ENCODE data around the gene RASSF4.

Gene RASSF4

GRCh38 chr10:45000752-45001380 is 41.3 kb downstream of the RASSF4 start, which contains the start of gene ZNF22:
Gene ZNF22, plus strand, starts transcription at chr10:45000923. Its CDS starts 2,446 bp downstream, at chr10:45003369.
- peak; percentile 80 for DNase-seq (ENCODE audit: low spot score)
- in situ Hi-C loops (cut with MboI; ENCODE audit: low sequenced_read_pairs, unreplicated experiment): no loop called here
- no peak for TF ChIP-seq CTCF (IDR thresholded peaks at IDR 0.05; ENCODE audit: borderline replicate concordance, control extremely low read depth, extremely low read depth, insufficient read depth, missing control alignments)

GRCh38 chr10:45001381-45002148 is 42.0 kb downstream of the RASSF4 start:
- DNase-seq (ENCODE audit: low spot score): peak; percentile 74
- TF ChIP-seq CTCF (IDR thresholded peaks at IDR 0.05; ENCODE audit: borderline replicate concordance, control extremely low read depth, extremely low read depth, insufficient read depth, missing control alignments): no peak
- in situ Hi-C loops (cut with MboI; ENCODE audit: low sequenced_read_pairs, unreplicated experiment): no loop called here

GRCh38 chr10:45003432-45004000 is 43.9 kb downstream of the RASSF4 start:
- no peak for DNase-seq (ENCODE audit: low spot score)
- TF ChIP-seq CTCF (IDR thresholded peaks at IDR 0.05; ENCODE audit: borderline replicate concordance, control extremely low read depth, extremely low read depth, insufficient read depth, missing control alignments): no peak
- in situ Hi-C loops (cut with MboI; ENCODE audit: low sequenced_read_pairs, unreplicated experiment): no loop called here

- in situ Hi-C loops (cut with MboI; ENCODE audit: low sequenced_read_pairs, unreplicated experiment): no loop called here
- DNase-seq (ENCODE audit: low spot score): no peak
- no peak for TF ChIP-seq CTCF (IDR thresholded peaks at IDR 0.05; ENCODE audit: borderline replicate concordance, control extremely low read depth, extremely low read depth, insufficient read depth, missing control alignments)
Observed at GRCh38 chr10:45004661-45005060, 45.1 kb downstream of the RASSF4 start.

- DNase-seq (ENCODE audit: low spot score): no peak
- in situ Hi-C loops (cut with MboI; ENCODE audit: low sequenced_read_pairs, unreplicated experiment): no loop called here
- TF ChIP-seq CTCF (IDR thresholded peaks at IDR 0.05; ENCODE audit: borderline replicate concordance, control extremely low read depth, extremely low read depth, insufficient read depth, missing control alignments): no peak
Observed at GRCh38 chr10:45005284-45005683, 45.7 kb downstream of the RASSF4 start.

- in situ Hi-C loops (cut with MboI; ENCODE audit: low sequenced_read_pairs, unreplicated experiment): no loop called here
- no peak for DNase-seq (ENCODE audit: low spot score)
Observed at GRCh38 chr10:45006276-45007030, 46.9 kb downstream of the RASSF4 start.

More at GRCh38 chr10:45006276-45007030, 46.9 kb downstream of the RASSF4 start:
- no peak for TF ChIP-seq CTCF (IDR thresholded peaks at IDR 0.05; ENCODE audit: borderline replicate concordance, control extremely low read depth, extremely low read depth, insufficient read depth, missing control alignments)

Measured in GM13976 (cell line).